ENCODE results near the gene VAV3. TPM values are rescaled to one million over a fixed set of nuclear protein-coding genes. Genes with fewer than 3 reads are reported as not detected.

The VAV3 gene
- total RNA-seq, 4 donors from 2014 or later = 2.2 to 20.4 (median 4.0) TPM

DNA sequence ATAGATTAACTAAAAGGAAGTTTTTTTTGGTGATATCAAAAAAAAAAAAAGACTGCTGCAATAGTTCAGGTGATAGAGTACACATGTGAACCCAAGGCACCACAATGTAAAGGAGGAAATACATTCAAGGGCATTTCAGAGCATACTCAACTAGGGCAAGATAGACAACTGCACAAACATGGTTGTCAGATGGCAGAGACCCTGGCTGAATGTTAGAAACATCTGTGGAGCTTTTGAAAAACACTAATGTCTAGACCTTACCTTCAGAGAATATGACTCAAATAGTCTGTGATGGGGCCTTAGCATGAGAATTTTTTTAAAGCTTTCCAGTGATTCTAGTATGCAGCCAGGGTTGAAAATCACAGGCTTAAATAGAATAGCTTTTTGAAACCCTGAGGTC lies 173.6 kb downstream of the VAV3 start:
- Histone ChIP-seq H3K4me1 (peaks cover 0 to 6% (median 2%) of the 10 kb centered on the region in 4 donors), H3K27me3 (no peaks in the 10 kb centered on the region), H3K27ac (no peak overlapping the region)

GRCh38 chr1:107789817-107790524 lies 175.0 kb downstream of the VAV3 start:
- WGBS, 2 donors = 95 to 98% methylated on average over 3 of the region's 3 CpGs
- no peak overlapping the region for H3K27ac ChIP-seq
- DNase-seq (ENCODE audit: low spot score in 2 of 2) = no peak
- H3K27me3 ChIP-seq = no peaks in the 10 kb centered on the region
- no peaks in the 10 kb centered on the region for H3K36me3 ChIP-seq
- no peaks in the 10 kb centered on the region for H3K9me3 ChIP-seq
- peaks cover 0 to 13% (median 4%) of the 10 kb centered on the region in 4 donors for H3K4me1 ChIP-seq
- H3K4me3 ChIP-seq = no peak overlapping the region
- TF ChIP-seq EP300 (IDR thresholded peaks at IDR 0.05) (no peak), POLR2A (IDR thresholded peaks at IDR 0.05) (no peak)
- TF ChIP-seq, protein P1, sequence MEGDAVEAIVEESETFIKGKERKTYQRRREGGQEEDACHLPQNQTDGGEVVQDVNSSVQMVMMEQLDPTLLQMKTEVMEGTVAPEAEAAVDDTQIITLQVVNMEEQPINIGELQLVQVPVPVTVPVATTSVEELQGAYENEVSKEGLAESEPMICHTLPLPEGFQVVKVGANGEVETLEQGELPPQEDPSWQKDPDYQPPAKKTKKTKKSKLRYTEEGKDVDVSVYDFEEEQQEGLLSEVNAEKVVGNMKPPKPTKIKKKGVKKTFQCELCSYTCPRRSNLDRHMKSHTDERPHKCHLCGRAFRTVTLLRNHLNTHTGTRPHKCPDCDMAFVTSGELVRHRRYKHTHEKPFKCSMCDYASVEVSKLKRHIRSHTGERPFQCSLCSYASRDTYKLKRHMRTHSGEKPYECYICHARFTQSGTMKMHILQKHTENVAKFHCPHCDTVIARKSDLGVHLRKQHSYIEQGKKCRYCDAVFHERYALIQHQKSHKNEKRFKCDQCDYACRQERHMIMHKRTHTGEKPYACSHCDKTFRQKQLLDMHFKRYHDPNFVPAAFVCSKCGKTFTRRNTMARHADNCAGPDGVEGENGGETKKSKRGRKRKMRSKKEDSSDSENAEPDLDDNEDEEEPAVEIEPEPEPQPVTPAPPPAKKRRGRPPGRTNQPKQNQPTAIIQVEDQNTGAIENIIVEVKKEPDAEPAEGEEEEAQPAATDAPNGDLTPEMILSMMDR (IDR thresholded peaks at IDR 0.05) = no peak

More for the DNA sequence above, 173.6 kb downstream of the VAV3 start:
- no peaks in the 10 kb centered on the region for H3K36me3 ChIP-seq
- DNase-seq (ENCODE audit: low spot score in 2 of 2) = no peak
- no peak for TF ChIP-seq EP300 (IDR thresholded peaks at IDR 0.05)
- TF ChIP-seq POLR2A (IDR thresholded peaks at IDR 0.05) = no peak
- TF ChIP-seq, protein P1 (IDR thresholded peaks at IDR 0.05) = no peak
- H3K4me3 ChIP-seq = no peak overlapping the region
- H3K9me3 ChIP-seq = no peaks in the 10 kb centered on the region

DNA sequence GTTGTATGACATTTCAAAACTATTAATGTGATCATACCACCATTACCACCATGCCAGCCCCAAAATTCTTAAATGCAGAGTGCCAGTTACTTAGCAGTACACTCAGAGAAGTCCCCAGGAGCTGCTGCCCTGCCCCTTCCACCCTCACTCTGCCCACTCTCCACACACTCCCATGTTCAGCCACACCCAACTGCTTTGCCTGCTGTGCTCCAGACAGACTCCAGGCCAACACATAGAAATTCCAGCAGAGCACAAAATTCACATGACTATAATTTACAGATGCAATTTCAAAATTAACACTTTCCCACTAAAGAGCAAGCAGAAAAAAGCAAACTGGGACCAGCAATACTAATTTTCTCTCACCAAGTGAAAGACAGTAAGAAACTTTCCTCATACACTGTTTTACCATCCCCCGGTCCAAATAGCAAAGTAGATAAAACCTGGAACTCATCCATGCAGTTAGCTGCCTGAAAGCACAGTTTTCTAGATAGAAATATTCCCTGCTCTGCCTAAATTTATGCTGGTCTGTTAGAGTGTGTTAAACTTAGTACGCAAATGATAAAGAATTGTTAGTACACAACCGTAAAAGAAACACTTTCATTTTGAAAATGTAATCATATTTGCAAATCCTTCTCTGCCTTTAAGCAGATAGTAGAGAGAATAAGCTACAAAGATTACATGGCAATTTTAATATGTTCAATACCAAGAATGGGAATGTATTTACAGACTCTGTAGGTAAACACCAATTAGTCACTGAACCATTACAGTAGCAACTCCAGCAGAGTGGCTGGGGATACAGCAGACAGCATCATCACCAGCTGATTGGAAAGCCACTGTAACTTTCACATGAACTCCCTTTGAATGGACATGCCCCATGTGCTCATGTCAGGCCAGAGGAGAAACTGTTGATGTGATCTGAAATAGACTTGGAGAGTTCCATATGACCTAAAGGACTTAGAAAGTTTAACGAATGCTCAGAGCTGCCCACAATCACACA lies 176.5 kb downstream of the VAV3 start:
- no peak for DNase-seq (ENCODE audit: low spot score in 2 of 2)
- no peak overlapping the region for H3K4me3 ChIP-seq
- TF ChIP-seq, protein P1 (IDR thresholded peaks at IDR 0.05) = no peak
- TF ChIP-seq POLR2A (IDR thresholded peaks at IDR 0.05) = no peak
- TF ChIP-seq EP300 (IDR thresholded peaks at IDR 0.05) = no peak
- H3K27ac ChIP-seq = no peak overlapping the region
- H3K36me3 ChIP-seq = no peaks in the 10 kb centered on the region
- no peaks in the 10 kb centered on the region for H3K27me3 ChIP-seq
- H3K4me1 ChIP-seq = peaks cover 0 to 13% (median 4%) of the 10 kb centered on the region in 4 donors
- 62 to 79% methylated on average over 4 of the region's 4 CpGs for WGBS, 2 donors
- no peaks in the 10 kb centered on the region for H3K9me3 ChIP-seq

DNA sequence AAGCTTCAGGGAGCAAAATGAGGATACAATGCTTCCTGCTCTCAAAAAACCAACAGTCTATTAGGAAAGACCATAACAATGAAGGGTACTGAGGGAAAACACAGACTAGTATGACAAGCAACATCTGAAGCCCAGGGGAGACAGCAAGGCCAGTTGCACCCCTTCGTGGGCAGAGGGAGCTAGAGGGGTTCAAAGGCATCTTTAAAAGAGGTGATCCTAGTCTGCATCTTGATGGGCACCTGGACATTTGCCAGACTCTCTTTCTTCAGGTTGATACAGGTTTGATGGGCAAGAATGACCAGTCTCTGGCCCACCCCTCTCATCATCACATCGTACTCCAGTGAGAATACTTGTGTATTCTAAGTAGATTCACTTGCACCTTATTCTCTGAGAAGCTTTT lies 177.7 kb downstream of the VAV3 start:
- TF ChIP-seq EP300 (IDR thresholded peaks at IDR 0.05) (no peak), POLR2A (IDR thresholded peaks at IDR 0.05) (no peak)
- TF ChIP-seq, protein P1 (IDR thresholded peaks at IDR 0.05) = no peak
- Histone ChIP-seq H3K4me1 (peaks cover 0 to 16% (median 6%) of the 10 kb centered on the region in 4 donors), H3K27ac (no peak overlapping the region), H3K27me3 (no peaks in the 10 kb centered on the region), H3K36me3 (no peaks in the 10 kb centered on the region), H3K9me3 (no peaks in the 10 kb centered on the region), H3K4me3 (no peak overlapping the region)
- DNase-seq (ENCODE audit: low spot score in 2 of 2) = no peak
- WGBS, 2 donors = 66 to 79% methylated on average over 2 of the region's 2 CpGs
